Measurements from ENCODE around the gene SLCO1A2. TPM values are rescaled to one million over a fixed set of nuclear protein-coding genes. Genes with fewer than 3 reads are reported as not detected.

SLCO1A2 gene
- total RNA-seq, 2 donors from 2014 or later, result 1.9 to 2.3 TPM

DNA sequence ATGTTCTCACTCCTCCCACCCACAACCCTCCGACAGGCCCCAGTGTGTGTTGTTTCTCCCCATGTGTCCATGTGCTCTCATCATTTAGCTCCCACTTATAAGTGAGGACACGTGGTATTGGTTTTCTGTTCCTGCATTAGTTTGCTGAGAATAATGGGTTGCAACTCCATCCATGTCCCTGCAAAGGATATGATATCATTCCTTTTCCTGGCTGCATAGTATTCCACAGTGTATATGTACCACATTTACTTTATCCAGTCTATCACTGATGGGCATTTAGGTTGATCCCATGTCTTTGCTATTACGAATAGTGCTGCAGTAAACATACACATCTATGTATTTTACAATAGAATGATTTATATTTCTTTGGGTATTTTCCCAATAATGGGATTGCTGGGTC lies 77.5 kb downstream of the SLCO1A2 start:
- no peaks in the 10 kb centered on the region for H3K9me3 ChIP-seq
- no peak overlapping the region for H3K27ac ChIP-seq
- WGBS, result 81% methylated on average over 3 of the region's 3 CpGs
- TF ChIP-seq POLR2AphosphoS5 (IDR thresholded peaks at IDR 0.05) (no peak), CTCF (IDR thresholded peaks at IDR 0.05) (no peak), POLR2A (IDR thresholded peaks at IDR 0.05) (no peak)
- H3K4me1 ChIP-seq (replicated peaks), result no peaks in the 10 kb centered on the region
- intact Hi-C loops (cut with DNase I), result no loop called here
- H3K27me3 ChIP-seq (replicated peaks; ENCODE audit: insufficient read depth), result no peaks in the 10 kb centered on the region
- no peak for DNase-seq (ENCODE audit: low spot score)
- H3K36me3 ChIP-seq, result no peaks in the 10 kb centered on the region
- H3K4me3 ChIP-seq, result no peak overlapping the region

GRCh38 chr12:21252070-21252469 lies 82.6 kb downstream of the SLCO1A2 start:
- 74% methylated on average over 5 of the region's 5 CpGs for WGBS
- TF ChIP-seq CTCF (IDR thresholded peaks at IDR 0.05), result no peak
- TF ChIP-seq POLR2A (IDR thresholded peaks at IDR 0.05), result no peak
- TF ChIP-seq POLR2AphosphoS5 (IDR thresholded peaks at IDR 0.05), result no peak
- H3K9me3 ChIP-seq, result no peaks in the 10 kb centered on the region

GRCh38 chr12:21248679-21249078 lies 86.0 kb downstream of the SLCO1A2 start:
- H3K9me3 ChIP-seq, result no peaks in the 10 kb centered on the region
- no peak for TF ChIP-seq POLR2AphosphoS5 (IDR thresholded peaks at IDR 0.05)
- TF ChIP-seq CTCF (IDR thresholded peaks at IDR 0.05), result no peak
- TF ChIP-seq POLR2A (IDR thresholded peaks at IDR 0.05), result no peak
- H3K27ac ChIP-seq, result no peak overlapping the region
- WGBS, result 83% methylated on average over 1 of the region's 1 CpG
- H3K27me3 ChIP-seq (replicated peaks; ENCODE audit: insufficient read depth), result no peaks in the 10 kb centered on the region
- no peaks in the 10 kb centered on the region for H3K36me3 ChIP-seq
- no peak for DNase-seq (ENCODE audit: low spot score)
- H3K4me3 ChIP-seq, result no peak overlapping the region
- H3K4me1 ChIP-seq (replicated peaks), result no peaks in the 10 kb centered on the region
- intact Hi-C loops (cut with DNase I), result no loop called here

More at GRCh38 chr12:21252070-21252469, 82.6 kb downstream of the SLCO1A2 start:
- H3K27me3 ChIP-seq (replicated peaks; ENCODE audit: insufficient read depth), result no peaks in the 10 kb centered on the region
- H3K36me3 ChIP-seq, result no peaks in the 10 kb centered on the region
- no peak overlapping the region for H3K4me3 ChIP-seq
- H3K4me1 ChIP-seq (replicated peaks), result no peaks in the 10 kb centered on the region
- intact Hi-C loops (cut with DNase I), result no loop called here
- DNase-seq (ENCODE audit: low spot score), result no peak
- no peak overlapping the region for H3K27ac ChIP-seq

- no peak for DNase-seq (ENCODE audit: low spot score)
- no peaks in the 10 kb centered on the region for H3K27me3 ChIP-seq (replicated peaks; ENCODE audit: insufficient read depth)
- no peaks in the 10 kb centered on the region for H3K9me3 ChIP-seq
- intact Hi-C loops (cut with DNase I), result no loop called here
- TF ChIP-seq CTCF (IDR thresholded peaks at IDR 0.05) (no peak), POLR2A (IDR thresholded peaks at IDR 0.05) (no peak), POLR2AphosphoS5 (IDR thresholded peaks at IDR 0.05) (no peak)
- no peak overlapping the region for H3K4me3 ChIP-seq
- WGBS, result 79% methylated on average over 4 of the region's 4 CpGs
- no peaks in the 10 kb centered on the region for H3K36me3 ChIP-seq
- H3K4me1 ChIP-seq (replicated peaks), result no peaks in the 10 kb centered on the region
- H3K27ac ChIP-seq, result no peak overlapping the region
These were observed 94.9 kb downstream of the SLCO1A2 start for GRCh38 chr12:21239866-21240265.

DNA sequence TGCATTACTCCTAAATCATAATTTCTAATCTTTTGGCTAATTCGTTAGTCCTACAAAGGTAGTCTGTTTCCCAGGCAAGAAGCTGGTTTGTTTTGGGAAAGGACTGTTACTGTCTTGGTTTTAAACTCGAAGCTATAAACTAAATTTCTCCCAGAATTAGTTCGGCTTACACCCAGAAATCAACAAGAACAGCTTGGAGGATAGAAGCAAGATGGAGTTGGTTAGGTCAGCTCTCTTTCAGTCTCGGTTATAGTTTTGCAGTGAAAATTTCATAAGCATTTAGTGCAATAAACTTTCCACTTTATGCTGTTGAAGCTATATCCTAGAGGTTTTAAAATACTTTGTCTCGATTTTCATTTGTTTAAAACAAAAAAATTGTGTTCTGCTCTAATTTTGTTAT lies 100.3 kb downstream of the SLCO1A2 start:
- Histone ChIP-seq H3K4me3 (no peak overlapping the region), H3K27me3 (replicated peaks; ENCODE audit: insufficient read depth) (no peaks in the 10 kb centered on the region), H3K36me3 (no peaks in the 10 kb centered on the region), H3K9me3 (no peaks in the 10 kb centered on the region), H3K27ac (no peak overlapping the region), H3K4me1 (replicated peaks) (no peaks in the 10 kb centered on the region)
- TF ChIP-seq POLR2A (IDR thresholded peaks at IDR 0.05), result no peak
- TF ChIP-seq CTCF (IDR thresholded peaks at IDR 0.05), result no peak
- TF ChIP-seq POLR2AphosphoS5 (IDR thresholded peaks at IDR 0.05), result no peak
- intact Hi-C loops (cut with DNase I), result no loop called here
- DNase-seq (ENCODE audit: low spot score), result no peak
- 87% methylated on average over 5 of the region's 5 CpGs for WGBS
